ENCODE measurements around the gene DPM1.

The DPM1 gene

DNA sequence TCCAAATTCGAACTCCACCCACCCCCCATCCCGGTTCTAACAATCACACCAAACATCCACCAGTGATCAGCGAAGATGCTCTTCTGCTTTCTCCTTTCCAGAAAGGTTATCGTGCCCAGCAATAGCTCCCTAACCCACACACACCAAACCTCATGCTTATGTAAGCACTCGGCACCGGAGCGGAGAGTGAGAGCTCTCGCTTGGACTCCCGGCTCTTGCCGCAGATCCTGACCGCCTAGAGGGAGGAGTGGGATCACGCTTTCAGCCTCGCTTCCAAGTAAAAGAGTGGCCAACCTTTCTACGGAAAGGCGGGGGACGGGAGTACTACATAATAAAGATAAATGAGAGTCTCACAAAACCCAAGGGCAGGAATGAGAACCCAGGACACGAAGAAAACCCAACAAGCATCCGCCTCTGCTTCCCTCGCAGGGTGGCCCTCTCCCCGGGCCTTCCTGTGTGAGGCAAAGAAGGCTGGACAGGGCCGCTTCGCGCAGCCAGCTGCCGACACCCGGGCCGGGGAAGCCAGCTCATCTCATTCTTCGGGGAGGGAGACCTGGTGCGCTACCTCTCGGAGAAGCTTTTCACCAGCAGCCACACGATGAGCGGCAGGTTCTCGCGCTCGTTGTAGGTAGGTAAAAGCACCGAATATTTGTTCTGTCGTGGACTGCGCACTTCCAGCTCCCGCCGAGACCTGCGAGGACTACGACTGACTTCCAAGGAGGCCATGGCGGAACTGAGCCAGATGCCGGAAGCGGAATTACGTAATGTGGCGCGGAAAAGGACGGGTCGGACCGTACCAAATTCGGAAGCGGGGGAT is at the start of gene DPM1:
TSS of gene DPM1 (minus strand) at position 735 of the 817 bp plus-strand sequence. CDS start at position 726, 9 bp downstream.
- peak; percentile 81 for DNase-seq

- no peak for DNase-seq
These were observed 46.9 kb upstream of the DPM1 start for GRCh38 chr20:51005214-51005613.

DNA sequence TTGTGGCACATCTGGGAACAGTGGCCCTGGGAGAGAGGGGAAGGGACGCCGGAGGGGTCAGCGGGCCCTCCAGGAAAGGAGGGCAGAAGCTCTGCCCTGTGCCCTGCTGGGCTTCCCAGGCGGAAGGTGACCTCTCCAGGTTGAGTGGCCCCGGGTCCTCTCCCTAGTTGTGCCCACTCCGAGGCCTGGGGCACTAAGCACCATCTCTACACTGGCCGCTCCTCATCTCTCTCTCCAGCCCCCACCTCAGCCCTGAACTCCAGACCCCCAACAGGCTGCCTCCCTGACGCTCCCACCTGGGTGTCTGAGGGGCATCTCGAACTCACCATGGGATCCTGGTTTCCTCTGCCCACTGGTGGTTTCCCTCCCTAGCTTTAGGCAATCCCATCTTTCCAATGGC is 46.4 kb upstream of the DPM1 start:
- DNase-seq, result no peak

- no peak for DNase-seq
These were observed 46.0 kb upstream of the DPM1 start for GRCh38 chr20:51004305-51004727.

- DNase-seq, result no peak
These were observed 45.4 kb upstream of the DPM1 start for GRCh38 chr20:51003753-51004152.

- no peak for DNase-seq
These were observed 44.3 kb upstream of the DPM1 start for GRCh38 chr20:51002633-51003032.

- DNase-seq, result no peak
These were observed 43.3 kb upstream of the DPM1 start for GRCh38 chr20:51001430-51002265.

GRCh38 chr20:50999355-50999754 is 41.0 kb upstream of the DPM1 start:
- DNase-seq, result no peak

DNA sequence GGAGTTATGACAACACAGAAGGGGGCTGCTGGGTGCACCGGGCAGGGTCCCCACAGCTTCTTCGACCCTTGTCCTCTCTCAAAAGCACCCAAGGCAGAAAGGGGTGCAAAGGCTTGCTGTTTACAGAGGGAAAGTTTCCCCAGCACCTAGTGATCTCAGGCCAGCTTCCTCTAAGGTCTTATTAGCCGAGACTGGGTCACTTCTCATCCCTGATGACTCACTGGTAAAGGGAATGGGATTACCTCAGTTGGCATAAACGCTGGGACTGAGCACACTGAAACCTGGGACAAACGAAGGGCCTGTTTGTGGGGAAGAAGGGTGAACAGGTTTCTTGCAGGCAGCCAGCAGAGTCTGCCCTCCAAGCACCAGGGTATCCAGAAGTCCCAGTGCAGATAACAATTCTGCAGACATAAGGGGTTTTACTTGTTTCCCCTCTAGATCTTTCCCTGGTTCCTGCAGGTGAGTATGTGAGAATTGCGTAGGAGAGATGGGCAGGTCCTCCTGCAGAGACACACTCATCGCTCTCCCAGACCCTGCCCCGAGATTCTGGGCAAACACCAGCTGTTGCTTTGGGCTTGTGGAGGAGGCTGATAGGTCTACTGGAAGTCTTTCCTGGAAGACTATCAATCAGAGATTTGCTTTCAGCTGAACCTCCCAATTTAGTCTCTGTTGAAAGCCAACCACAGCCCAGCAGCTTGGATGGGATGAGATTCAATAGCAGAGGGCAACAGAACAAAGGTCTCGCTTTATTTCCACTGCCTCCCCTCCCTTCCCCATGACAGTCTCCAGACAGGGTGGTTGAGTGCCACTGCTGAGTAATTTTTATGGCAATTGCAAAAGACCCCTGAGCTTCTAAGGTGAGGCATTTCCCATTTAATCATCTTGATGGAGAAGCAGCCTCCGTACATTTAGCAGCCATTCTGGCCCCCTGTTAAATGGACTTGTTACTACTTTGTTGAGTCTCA is 38.9 kb upstream of the DPM1 start:
- no peak for DNase-seq

DNA sequence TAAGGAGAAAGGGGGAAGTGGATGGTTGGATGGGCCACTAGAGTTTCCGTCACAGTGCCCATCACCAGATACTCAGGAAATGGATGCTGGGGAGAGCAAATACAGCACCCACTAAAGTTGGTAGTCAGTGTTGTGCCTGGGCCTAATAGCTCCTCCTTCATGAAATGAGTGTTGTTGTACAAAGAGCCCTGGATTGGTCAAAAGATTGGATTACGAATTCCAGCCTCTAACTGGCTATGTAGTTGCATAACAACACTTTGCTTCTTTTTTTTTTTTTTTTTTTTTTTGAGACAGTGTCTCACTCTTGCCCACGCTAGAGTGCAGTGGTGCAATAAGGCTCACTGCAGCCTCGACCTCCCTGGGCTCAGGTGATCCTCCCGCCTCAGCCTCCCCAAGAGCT is 37.2 kb upstream of the DPM1 start:
- DNase-seq, result no peak

GRCh38 chr20:50993876-50994275 is 35.5 kb upstream of the DPM1 start:
- no peak for DNase-seq

DNA sequence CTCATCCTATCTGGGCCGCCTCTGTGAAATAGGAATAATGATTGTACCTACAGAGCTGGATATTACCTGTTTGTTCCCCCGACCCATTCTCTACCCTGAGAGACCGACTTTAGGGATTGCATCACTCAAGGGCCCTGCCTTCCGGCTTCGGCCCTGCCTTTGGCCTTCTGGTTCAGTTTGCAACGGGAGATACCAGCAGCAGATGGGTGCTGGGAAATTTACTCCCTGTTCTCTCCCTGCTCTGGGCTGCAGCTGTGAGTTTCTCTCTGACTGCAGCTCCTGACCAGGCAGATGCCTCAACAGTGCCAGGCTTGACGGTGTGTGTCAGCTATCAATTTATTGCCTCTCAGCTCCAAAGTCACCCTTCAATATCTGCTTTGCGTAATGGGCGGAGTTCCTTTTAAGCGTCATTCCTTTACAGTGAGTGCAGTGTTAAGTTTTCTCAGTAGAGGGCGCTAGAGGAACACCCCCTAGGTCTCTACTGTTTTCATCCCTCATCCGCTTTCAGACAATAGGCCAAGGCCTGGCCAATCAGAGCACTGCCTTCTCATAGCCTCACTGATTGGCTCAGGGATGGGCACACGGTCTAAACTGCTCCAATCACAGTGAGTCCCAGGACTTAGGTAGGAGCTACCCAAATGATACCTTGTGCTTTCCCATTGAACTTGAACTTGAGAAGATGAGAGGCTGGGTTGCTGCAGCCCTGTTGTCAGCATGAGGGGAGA is 34.6 kb upstream of the DPM1 start:
- DNase-seq, result no peak

DNA sequence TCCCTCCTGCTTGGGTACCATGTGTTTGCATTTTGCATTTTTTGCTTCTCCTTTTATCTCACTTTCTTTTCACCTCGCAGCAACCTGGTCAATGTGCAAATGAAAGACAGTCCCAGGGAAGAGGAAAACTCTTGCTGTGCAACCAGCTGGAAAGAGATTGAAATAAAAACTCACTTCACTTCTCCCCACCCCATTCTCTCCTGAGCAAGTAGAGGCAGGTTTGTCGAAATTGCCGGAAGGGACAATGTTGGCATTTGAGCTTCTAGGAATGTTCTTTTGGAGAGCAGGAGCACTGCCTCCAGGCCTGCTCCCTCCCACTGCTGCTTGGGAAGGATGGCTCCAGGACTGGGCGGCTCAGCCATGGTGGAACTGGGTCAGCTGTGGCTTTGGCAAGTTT is 34.0 kb upstream of the DPM1 start:
- no peak for DNase-seq

DNA sequence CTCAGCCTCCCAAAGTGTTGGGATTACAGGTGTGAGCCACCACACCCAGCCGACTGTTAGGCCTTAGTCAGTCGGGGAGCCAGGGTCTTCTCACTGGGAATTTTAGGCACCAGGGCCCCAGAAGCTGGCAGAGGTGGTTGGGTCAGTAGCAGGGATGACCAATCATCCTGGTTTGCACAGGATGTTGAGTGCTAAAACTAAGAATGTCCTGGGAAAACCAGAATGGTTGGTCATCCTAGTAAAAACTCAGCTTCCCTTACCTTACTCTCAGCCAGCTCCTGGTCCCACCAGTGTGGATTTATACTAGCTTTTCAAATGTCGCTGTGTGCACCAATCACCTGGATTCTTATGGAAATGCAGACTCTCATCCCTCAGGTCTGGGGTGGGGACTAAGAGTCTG is 32.7 kb upstream of the DPM1 start:
- no peak for DNase-seq

- peak; percentile 23 for DNase-seq
These were observed 29.3 kb upstream of the DPM1 start for GRCh38 chr20:50987493-50988210.

DNA sequence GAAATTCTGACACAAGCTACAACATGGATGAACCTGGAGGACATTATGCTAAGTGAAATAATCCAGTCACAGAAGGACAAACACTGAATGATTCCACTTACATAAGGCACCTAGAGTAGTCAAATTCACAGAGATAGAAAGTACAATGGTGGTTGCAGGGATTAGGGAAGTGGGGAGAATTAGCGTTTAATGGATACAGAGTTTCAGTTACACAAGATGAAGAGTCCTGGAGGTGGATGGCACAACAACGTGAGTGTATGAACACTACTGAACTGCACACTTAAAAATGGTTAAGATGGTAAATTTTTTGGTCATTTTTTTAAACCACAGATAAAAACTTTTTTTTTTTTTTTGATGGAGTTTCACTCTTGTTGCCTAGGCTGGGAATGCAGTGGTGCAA is 25.0 kb upstream of the DPM1 start:
- DNase-seq, result no peak

DNA sequence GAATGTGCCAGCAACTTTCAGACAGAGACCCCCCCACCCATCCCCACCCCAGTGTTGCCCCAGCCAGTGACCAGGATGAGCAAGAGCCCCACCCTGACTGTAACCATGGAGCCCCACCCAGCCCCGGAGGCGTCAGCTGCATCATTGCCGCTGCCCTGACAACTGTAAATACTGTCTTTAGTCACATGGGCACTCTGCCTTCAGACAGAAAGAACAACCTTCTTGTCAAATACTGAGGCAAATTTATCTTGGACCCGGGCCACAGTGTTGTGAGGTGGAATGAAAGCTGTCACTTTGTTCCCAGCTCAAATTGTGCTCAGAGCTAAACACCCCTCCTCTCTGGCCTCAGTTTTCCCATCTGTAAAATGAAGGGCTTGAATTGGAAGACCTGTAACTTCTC is 24.0 kb upstream of the DPM1 start:
- no peak for DNase-seq

GRCh38 chr20:50981714-50982048 is 23.3 kb upstream of the DPM1 start:
- no peak for DNase-seq

DNA sequence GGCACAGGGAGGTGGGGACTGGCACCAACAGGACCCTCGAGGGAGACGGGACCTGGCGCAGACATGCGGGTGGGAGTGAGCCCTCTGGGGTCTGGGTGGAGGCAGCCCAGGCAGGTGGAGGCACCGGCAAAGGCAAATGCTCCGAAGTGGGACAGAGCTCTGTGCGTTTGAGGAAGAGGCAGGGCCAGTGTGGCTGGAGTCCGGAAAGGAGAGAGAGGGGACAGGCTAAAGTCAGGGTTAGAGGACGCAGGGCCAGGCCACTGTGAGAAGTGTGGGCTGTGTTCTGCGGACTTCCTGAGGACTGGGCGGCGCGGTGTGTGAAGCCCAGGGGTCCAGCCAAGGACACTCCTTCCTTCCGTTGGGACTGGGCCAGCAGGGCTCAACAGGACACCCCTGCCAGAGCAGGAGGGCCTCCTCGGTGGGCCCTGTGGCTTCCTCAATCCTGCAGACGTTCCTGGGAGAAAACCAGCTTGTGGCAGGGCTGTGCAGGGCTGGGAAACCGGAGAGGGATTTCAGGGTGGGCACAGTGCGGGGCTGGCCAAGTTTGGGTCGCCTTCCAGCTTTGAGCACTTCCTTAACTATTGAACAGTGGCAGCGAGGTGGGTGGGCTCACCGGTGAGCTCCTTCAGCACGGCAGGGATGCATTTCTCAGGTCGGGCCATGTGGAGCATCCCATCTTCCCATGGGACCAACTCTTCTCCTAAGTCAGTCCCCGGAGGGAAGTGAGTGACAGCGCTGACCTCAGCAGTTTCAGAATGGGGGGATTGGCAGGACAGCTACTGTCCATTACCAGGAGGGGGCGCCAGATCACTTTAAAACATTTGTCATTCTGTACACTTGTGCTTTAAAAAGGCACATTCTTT is 22.8 kb upstream of the DPM1 start:
- peak; percentile 30 for DNase-seq

DNA sequence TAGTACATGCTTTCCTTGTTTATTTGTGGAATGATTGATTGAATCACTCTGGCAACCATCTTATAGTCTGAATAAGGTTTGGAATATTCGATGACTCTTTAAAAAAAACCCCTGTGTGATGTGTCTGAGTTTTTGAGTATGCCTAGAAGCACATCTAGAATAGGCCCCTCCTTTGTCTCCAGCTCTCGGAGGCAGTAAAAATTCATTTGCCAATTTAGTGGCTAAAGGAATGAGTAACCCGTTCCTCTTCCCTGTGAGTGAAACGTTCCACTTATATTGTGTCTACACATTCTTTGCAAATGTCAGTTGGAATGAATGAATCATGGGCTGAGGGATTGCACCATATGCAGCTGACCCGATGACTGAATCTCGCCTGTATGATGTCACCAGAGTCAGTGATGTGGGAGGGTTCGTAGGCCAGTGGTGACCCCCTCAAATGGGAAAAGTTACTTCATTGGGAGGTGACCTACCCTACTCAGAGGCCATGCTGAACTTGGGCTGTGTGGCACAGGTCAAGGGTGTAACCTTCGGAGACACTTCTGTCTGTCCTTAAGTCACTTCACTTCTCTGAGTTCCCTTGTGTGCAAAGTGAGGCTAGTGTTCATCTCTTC is 21.8 kb upstream of the DPM1 start:
- DNase-seq, result no peak
